CD4-positive, alpha-beta T cell (primary cell): ENCODE data around the gene TWSG1. TPM values are rescaled to one million over a fixed set of nuclear protein-coding genes. Genes with fewer than 3 reads are reported as not detected.

Source experiments
- ATAC-seq: fragments of 200-7000 bp; cut with Tn5 transposase; one replicate; pipeline ENCODE4 v1.10.0; 2022; ENCODE audit warnings: mild to moderate bottlenecking; ENCODE audit not compliant: poor library complexity
- CTCF ChIA-PET: fragments of 350-600 bp; sonication (Branson Sonifier 250); formaldehyde crosslinking; loops from one replicate; lab custom pipeline; 2021; ENCODE audit warnings: antibody characterized with exemption, inconsistent platforms; lab: Charles Lee
- POLR2A ChIA-PET: fragments of 350-600 bp; sonication (Branson Sonifier 250); formaldehyde crosslinking; loops from one replicate; lab custom pipeline; 2021; ENCODE audit warnings: antibody characterized with exemption, inconsistent platforms; lab: Charles Lee
- DNase-seq, 14 experiments: peaks; one replicate each; pipeline ENCODE4 v3.0.0-alpha.2; 2013 to 2020; ENCODE audit warnings: mixed read lengths in 2 of 14
- H3K27ac ChIP-seq, 2 donors: one replicate each; pipeline versions ENCODE4 v1.5.1 to v1.7.0; 2013; ENCODE audit warnings: low read length in 2 of 2, low read depth in 1 of 2, mild to moderate bottlenecking in 1 of 2
- H3K27me3 ChIP-seq, 2 experiments: 1 replicate in 1 of 2; 2 replicates in 1 of 2; pipeline versions ENCODE4 v1.6.1 to v1.7.0; 2013; ENCODE audit warnings: low read length in 2 of 2, control low read depth in 1 of 2, mild to moderate bottlenecking in 1 of 2, moderate library complexity in 1 of 2; ENCODE audit not compliant: insufficient read depth in 2 of 2, control insufficient read depth in 1 of 2
- H3K36me3 ChIP-seq: one replicate; pipeline ENCODE4 v1.6.1; 2013; ENCODE audit warnings: low read length, control low read depth; ENCODE audit not compliant: insufficient read depth
- H3K4me1 ChIP-seq: one replicate; pipeline ENCODE4 v1.6.1; 2013; ENCODE audit warnings: low read length, control low read depth; ENCODE audit not compliant: insufficient read depth
- H3K4me3 ChIP-seq: one replicate; pipeline ENCODE4 v1.5.1; 2013; ENCODE audit warnings: mild to moderate bottlenecking, low read length, moderate library complexity
- H3K9me3 ChIP-seq, 2 experiments: 1 replicate in 1 of 2; 2 replicates in 1 of 2; pipeline versions ENCODE4 v1.6.1 to v1.7.0; 2013; ENCODE audit warnings: low read length in 2 of 2, mild to moderate bottlenecking in 2 of 2, control low read depth in 1 of 2, moderate library complexity in 1 of 2; ENCODE audit not compliant: control insufficient read depth in 1 of 2, insufficient read depth in 1 of 2
- H3K27ac Mint-ChIP-seq: one replicate; pipeline ENCODE4 v1.8.0; 2020; ENCODE audit warnings: mixed read lengths
- H3K27me3 Mint-ChIP-seq: one replicate; pipeline ENCODE4 v1.8.0; 2021; ENCODE audit warnings: mixed read lengths
- H3K36me3 Mint-ChIP-seq: one replicate; pipeline ENCODE4 v1.8.0; 2021; ENCODE audit warnings: low read depth, mixed read lengths
- H3K4me1 Mint-ChIP-seq: one replicate; pipeline ENCODE4 v1.8.0; 2021; ENCODE audit warnings: low read depth, mixed read lengths
- H3K4me3 Mint-ChIP-seq: one replicate; pipeline ENCODE4 v1.8.0; 2020; ENCODE audit warnings: mild to moderate bottlenecking, mixed read lengths
- H3K9me3 Mint-ChIP-seq: one replicate; pipeline ENCODE4 v1.8.0; 2020; ENCODE audit warnings: mixed read lengths
- CTCF ChIP-seq: fragments of 200-600 bp; IDR thresholded peaks from one replicate; pipeline ENCODE4 v1.8.0; 2022; ENCODE audit warnings: antibody characterized with exemption, mild to moderate bottlenecking
- intact Hi-C, 2 experiments: fragments of 100-400 bp; cut with DNase I in 1 of 2; cut with micrococcal nuclease in 1 of 2; formaldehyde crosslinking; loops; one replicate each; pipeline versions ENCODE4 v1.15.1 to v1.9.0; 2023 to 2025; cut with DNase I, micrococcal nuclease
- total RNA-seq, 174 experiments: library from RNA in 2 of 174; stranded (reverse) in 2 of 174; gene quantifications; one replicate each; pipeline ENCODE4 v1.2.3 and lab custom pipeline; 2021 to 2026

Gene TWSG1
- total RNA-seq, 2 experiments from 2014 or later = 2.8 TPM

DNA sequence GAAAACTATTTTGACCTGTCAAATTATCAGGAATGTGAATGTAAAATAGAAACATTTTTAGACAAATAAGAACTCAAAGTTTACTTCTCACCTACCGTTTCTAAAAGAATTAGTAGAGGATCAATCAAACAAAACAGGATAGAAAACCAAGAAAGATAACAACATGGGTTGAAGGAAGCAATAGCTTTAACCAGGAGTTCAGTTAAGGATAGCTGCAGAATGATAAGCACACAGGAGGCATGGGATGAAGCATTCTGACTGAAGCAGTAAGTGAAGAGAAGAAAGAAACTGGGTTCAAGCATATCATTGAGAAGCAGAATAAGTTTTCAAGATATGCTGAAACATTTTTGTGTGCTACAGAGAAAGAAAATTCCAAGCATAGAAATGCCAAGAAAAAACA is 52.3 kb downstream of the TWSG1 start:
- no peak for TF ChIP-seq CTCF
- Mint-ChIP-seq H3K27ac (no peak overlapping the region), H3K36me3 (peaks cover 34% of the 10 kb centered on the region), H3K9me3 (peaks cover 6% of the 10 kb centered on the region), H3K4me1 (no peaks in the 10 kb centered on the region), H3K4me3 (no peak overlapping the region), H3K27me3 (no peaks in the 10 kb centered on the region)
- Histone ChIP-seq H3K4me3 (no peak overlapping the region), H3K36me3 (no peaks in the 10 kb centered on the region), H3K4me1 (no peaks in the 10 kb centered on the region), H3K27me3 (no peaks in the 10 kb centered on the region), H3K9me3 (peaks cover 4% of the 10 kb centered on the region in 2 experiments), H3K27ac (no peak overlapping the region)
- no peak for ATAC-seq
- CTCF ChIA-PET = no interaction called here
- POLR2A ChIA-PET = no interaction called here
- intact Hi-C loops = no loop called here
- no peak for DNase-seq

- CTCF ChIA-PET = no interaction called here
- H3K4me3 Mint-ChIP-seq = no peak overlapping the region
- H3K27me3 Mint-ChIP-seq = no peaks in the 10 kb centered on the region
- H3K36me3 ChIP-seq = no peaks in the 10 kb centered on the region
- H3K36me3 Mint-ChIP-seq = peaks cover 41% of the 10 kb centered on the region
- POLR2A ChIA-PET = no interaction called here
- H3K27ac ChIP-seq = no peak overlapping the region
- ATAC-seq (no peak), DNase-seq (no peak)
- H3K4me3 ChIP-seq = no peak overlapping the region
- H3K27me3 ChIP-seq = no peaks in the 10 kb centered on the region
- H3K27ac Mint-ChIP-seq = no peak overlapping the region
- H3K9me3 ChIP-seq = peaks cover 4 to 7% of the 10 kb centered on the region in 2 experiments
- H3K9me3 Mint-ChIP-seq = peaks cover 6% of the 10 kb centered on the region
- intact Hi-C loops = no loop called here
- H3K4me1 ChIP-seq = no peaks in the 10 kb centered on the region
- H3K4me1 Mint-ChIP-seq = no peaks in the 10 kb centered on the region
- no peak for TF ChIP-seq CTCF
Observed at GRCh38 chr18:9387891-9388290, 53.3 kb downstream of the TWSG1 start.

DNA sequence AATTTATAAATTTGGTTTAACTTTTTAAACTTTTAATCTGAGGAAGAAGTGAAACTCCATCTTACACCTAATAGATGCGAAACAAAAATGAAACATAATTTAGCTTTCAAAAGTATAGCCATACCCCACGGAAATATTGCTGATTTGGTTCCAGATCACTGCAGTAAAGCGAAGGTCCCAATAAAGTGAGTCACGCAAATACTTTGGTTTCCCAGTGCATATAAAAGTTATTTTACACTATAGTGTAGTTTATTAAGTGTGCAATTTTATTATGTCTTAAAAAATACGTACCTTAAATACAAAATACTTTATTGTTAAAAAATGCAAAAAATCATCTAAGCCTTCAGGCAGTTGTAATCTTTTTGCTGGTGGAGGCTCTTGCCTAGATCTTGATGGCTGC is 55.1 kb downstream of the TWSG1 start:
- no peak for DNase-seq
- no peak for ATAC-seq
- no peaks in the 10 kb centered on the region for H3K4me1 ChIP-seq
- peaks cover 6% of the 10 kb centered on the region for H3K9me3 Mint-ChIP-seq
- H3K27me3 ChIP-seq = no peaks in the 10 kb centered on the region
- H3K4me3 ChIP-seq = no peak overlapping the region
- no peak for TF ChIP-seq CTCF
- CTCF ChIA-PET = no interaction called here
- no peaks in the 10 kb centered on the region for H3K27me3 Mint-ChIP-seq
- intact Hi-C loops = no loop called here
- no peak overlapping the region for H3K27ac Mint-ChIP-seq
- no peaks in the 10 kb centered on the region for H3K36me3 ChIP-seq
- no peaks in the 10 kb centered on the region for H3K4me1 Mint-ChIP-seq
- peaks cover 4 to 7% of the 10 kb centered on the region in 2 experiments for H3K9me3 ChIP-seq
- POLR2A ChIA-PET = no interaction called here
- no peak overlapping the region for H3K4me3 Mint-ChIP-seq
- peaks cover 50% of the 10 kb centered on the region for H3K36me3 Mint-ChIP-seq
- no peak overlapping the region for H3K27ac ChIP-seq
